Esophagus squamous epithelium (tissue), 5 donors: ENCODE results near the gene STMP1. TPM values are rescaled to one million over a fixed set of nuclear protein-coding genes. Genes with fewer than 3 reads are reported as not detected.
"Not testable (repeated sequence)": the region's sequence is repeated elsewhere in the genome, so short reads cannot be mapped to it uniquely, and the experiment has no call there.

Experiments used
- DNase-seq: peaks from one replicate; lab custom pipeline; 2025; lab: John Stamatoyannopoulos, UW
- H3K27ac ChIP-seq, 4 donors: fragments of 200-600 bp; sonication (generic); one replicate each; pipeline ENCODE4 v1.5.1; 2016 to 2019; ENCODE audit warnings: mild to moderate bottlenecking in 1 of 4
- H3K27me3 ChIP-seq, 4 donors: fragments of 200-600 bp; sonication (generic); 1 replicate in 3 of 4; 2 replicates in 1 of 4; pipeline versions ENCODE4 v1.5.1 to v1.6.0; 2017 to 2021; ENCODE audit warnings: antibody characterized with exemption in 1 of 4
- H3K36me3 ChIP-seq, 3 donors: fragments of 200-600 bp; sonication (generic); one replicate each; pipeline ENCODE4 v1.5.1; 2016 to 2019
- H3K4me1 ChIP-seq, 3 donors: fragments of 200-600 bp; sonication (generic); one replicate each; pipeline ENCODE4 v1.5.1; 2017 to 2019
- H3K4me3 ChIP-seq, 4 donors: fragments of 200-600 bp; sonication (generic); 1 replicate in 3 of 4; 2 replicates in 1 of 4; pipeline ENCODE4 v1.5.1; 2016 to 2019; ENCODE audit warnings: mild to moderate bottlenecking in 2 of 4, moderate library complexity in 1 of 4
- H3K9me3 ChIP-seq, 3 donors: fragments of 200-600 bp; sonication (generic); one replicate each; pipeline ENCODE4 v1.5.1; 2016 to 2019
- POLR2A ChIP-seq, 4 donors: fragments of 450-650 bp; IDR thresholded peaks; one replicate each; pipeline ENCODE4 v1.6.1; 2017; ENCODE audit warnings: antibody characterized with exemption in 4 of 4, mild to moderate bottlenecking in 4 of 4, moderate library complexity in 3 of 4
- WGBS, 2 donors: methylation state at CpG; one replicate each; pipeline ENCODE4 v1.1.5; 2018; 5-methylcytosine and 5-hydroxymethylcytosine counted together
- intact Hi-C: fragments of 100-400 bp; cut with DNase I; formaldehyde crosslinking; loops from one replicate; pipeline ENCODE4 v1.15.0; 2022
- total RNA-seq, 4 donors: library from RNA; depleted of rRNA; stranded (reverse); fragments of >200 nt; gene quantifications; one replicate each; pipeline ENCODE4 v1.1.0, GENCODE V29; 2016
- TF ChIP-seq, protein P1 (sequence below), 6 experiments: fragments of 450-650 bp in 4 of 6; fragments of 200-600 bp in 2 of 6; sonication (generic) in 2 of 6; IDR thresholded peaks; one replicate each; pipeline ENCODE4 v1.5.1; 2016 to 2019; ENCODE audit warnings: antibody characterized with exemption in 6 of 6, mild to moderate bottlenecking in 4 of 6, moderate library complexity in 4 of 6
- donor health status: DM: yes; HTN: yes; CAD: no.

STMP1 gene
- total RNA-seq, 4 donors from 2014 or later, result 19.2 to 25.6 (median 23.1) TPM

DNA sequence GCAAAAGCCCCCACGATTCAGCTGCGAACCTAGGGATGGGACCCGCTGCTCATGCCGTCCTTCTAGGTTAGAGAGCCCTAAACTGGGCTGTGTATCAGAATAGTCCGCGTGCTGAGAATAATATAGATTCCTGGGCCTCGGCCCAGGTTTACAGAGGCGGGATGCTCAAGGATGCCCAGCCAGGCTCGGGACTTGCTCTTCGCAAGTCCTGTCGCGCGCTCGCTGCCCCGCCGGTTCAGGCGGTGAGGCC, 266 bp upstream of the STMP1 start:
- intact Hi-C loops, result no loop called here
- WGBS, 2 donors, result 4% methylated on average over 8 of the region's 17 CpGs; no CpG with 5 or more reads in 1 of the 2 donors
- no peak for TF ChIP-seq POLR2A (IDR thresholded peaks at IDR 0.05)
- TF ChIP-seq, protein P1, sequence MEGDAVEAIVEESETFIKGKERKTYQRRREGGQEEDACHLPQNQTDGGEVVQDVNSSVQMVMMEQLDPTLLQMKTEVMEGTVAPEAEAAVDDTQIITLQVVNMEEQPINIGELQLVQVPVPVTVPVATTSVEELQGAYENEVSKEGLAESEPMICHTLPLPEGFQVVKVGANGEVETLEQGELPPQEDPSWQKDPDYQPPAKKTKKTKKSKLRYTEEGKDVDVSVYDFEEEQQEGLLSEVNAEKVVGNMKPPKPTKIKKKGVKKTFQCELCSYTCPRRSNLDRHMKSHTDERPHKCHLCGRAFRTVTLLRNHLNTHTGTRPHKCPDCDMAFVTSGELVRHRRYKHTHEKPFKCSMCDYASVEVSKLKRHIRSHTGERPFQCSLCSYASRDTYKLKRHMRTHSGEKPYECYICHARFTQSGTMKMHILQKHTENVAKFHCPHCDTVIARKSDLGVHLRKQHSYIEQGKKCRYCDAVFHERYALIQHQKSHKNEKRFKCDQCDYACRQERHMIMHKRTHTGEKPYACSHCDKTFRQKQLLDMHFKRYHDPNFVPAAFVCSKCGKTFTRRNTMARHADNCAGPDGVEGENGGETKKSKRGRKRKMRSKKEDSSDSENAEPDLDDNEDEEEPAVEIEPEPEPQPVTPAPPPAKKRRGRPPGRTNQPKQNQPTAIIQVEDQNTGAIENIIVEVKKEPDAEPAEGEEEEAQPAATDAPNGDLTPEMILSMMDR (IDR thresholded peaks at IDR 0.05), result peak in 3 of 6 experiments; percentile 80 to 90 (median 85)
- no peak for DNase-seq
- H3K36me3 ChIP-seq, result no peaks in the 10 kb centered on the region
- H3K9me3 ChIP-seq, result no peaks in the 10 kb centered on the region
- peak overlapping the region; percentile 91 to 99 (median 96) for H3K27ac ChIP-seq
- peaks cover 7 to 47% (median 16%) of the 10 kb centered on the region in 3 donors for H3K4me1 ChIP-seq
- H3K27me3 ChIP-seq, result no peaks in the 10 kb centered on the region
- peak overlapping the region; percentile 62 to 100 (median 91) for H3K4me3 ChIP-seq

DNA sequence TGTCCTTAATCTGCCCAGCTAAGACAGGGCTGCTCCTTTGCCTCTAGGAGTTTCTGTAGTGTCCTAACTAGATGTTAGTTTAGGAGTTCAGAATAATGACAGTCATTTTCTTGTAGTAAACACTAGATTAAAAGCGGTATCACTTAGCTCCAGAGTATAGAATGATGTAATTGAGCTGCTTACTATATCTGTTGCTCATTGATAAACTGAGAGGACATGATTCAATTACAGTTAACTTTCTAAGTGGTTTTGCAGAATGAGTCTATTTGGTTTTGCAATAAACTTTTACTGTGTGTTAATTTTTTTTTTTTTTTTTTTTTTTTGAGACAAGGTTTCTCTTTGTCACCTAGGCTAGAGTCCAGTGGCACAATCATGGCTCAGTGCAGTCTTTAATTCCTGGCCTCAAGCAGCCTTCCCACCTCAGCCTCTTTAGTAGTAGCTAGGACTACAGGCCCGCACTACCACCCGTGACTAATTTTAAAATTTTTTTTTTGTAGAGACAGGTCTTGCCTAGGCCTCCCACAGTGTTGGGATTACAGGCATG, 1.8 kb downstream of the STMP1 start:
- Histone ChIP-seq H3K27ac (peak overlapping the region; percentile 47 to 99 (median 94)), H3K27me3 (no peaks in the 10 kb centered on the region), H3K36me3 (no peaks in the 10 kb centered on the region), H3K4me3 (peak overlapping the region in 1 of 4 donors; percentile 88), H3K4me1 (peaks cover 7 to 49% (median 18%) of the 10 kb centered on the region in 3 donors), H3K9me3 (no peaks in the 10 kb centered on the region)
- TF ChIP-seq, protein P1 (IDR thresholded peaks at IDR 0.05), result no peak
- no peak for TF ChIP-seq POLR2A (IDR thresholded peaks at IDR 0.05)
- no peak for DNase-seq
- intact Hi-C loops, result no loop called here
- 35 to 51% methylated on average over 3 of the region's 3 CpGs for WGBS, 2 donors

DNA sequence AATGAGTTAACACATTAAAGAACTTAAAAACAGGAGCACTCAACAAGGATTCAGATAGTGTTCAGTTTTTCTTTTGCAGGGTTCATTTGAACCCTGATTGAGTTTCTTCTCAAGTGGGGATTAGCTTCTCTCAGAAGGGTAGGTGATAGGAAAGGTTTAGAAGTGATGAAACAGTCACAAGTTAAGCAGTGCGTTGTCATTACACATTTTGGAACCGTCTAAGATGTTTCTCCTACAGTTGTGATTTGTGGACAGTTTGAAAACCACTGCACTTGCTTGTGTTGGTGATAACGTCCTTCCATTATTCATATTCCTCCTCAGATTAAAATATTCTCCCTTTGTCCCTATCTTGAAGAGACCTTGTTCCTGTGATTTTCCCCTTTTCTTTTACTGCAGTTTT, 2.7 kb downstream of the STMP1 start:
- Histone ChIP-seq H3K27ac (no peak overlapping the region), H3K4me1 (peaks cover 7 to 57% (median 20%) of the 10 kb centered on the region in 3 donors), H3K4me3 (no peak overlapping the region), H3K27me3 (no peaks in the 10 kb centered on the region), H3K36me3 (no peaks in the 10 kb centered on the region), H3K9me3 (no peaks in the 10 kb centered on the region)
- no peak for TF ChIP-seq POLR2A (IDR thresholded peaks at IDR 0.05)
- TF ChIP-seq, protein P1 (IDR thresholded peaks at IDR 0.05), result no peak
- intact Hi-C loops, result no loop called here
- WGBS, 2 donors, result 63 to 65% methylated on average over 3 of the region's 3 CpGs
- DNase-seq, result no peak

DNA sequence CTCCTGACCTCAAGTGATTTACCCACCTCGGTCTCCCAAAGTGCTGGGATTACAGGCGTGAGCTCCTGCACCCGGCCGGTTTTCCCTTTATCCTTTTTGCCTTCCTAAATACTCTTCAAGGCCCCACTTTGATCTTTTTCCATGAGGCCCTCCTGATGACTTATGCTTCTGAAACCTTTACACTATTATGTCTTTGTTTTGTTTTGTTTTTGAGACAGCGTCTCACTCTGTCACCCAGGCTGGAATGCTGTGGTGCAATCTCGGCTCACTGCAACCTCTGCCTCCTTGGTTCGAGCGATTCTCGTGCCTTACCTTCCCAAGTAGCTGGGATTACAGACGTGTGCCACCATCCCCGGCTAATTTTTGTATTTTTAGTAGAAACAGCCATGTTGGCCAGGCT, 3.8 kb downstream of the STMP1 start:
- intact Hi-C loops, result no loop called here
- H3K4me1 ChIP-seq, result peaks cover 7 to 69% (median 23%) of the 10 kb centered on the region in 3 donors

DNA sequence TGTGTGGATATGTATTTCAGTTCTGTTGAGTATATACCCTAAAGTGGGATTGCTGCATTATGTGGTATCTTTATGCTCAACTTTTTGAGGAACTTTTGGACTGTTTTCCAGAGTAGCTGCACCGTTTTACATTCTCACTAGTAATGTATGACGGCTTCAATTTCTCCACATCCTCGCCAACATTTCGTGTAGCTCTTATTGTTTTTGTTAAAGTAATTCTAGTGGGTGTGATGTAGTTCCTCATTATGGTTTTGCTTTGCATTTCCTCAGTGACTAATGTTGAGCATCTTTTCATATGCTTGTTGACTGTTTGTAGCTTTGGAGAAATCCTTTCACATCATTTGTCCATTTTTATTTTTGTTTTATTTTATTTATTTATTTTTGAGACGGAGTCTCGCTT, 4.5 kb downstream of the STMP1 start:
- Histone ChIP-seq H3K4me3 (no peak overlapping the region), H3K27ac (no peak overlapping the region), H3K9me3 (no peaks in the 10 kb centered on the region), H3K4me1 (peaks cover 6 to 71% (median 20%) of the 10 kb centered on the region in 3 donors), H3K27me3 (no peaks in the 10 kb centered on the region), H3K36me3 (no peaks in the 10 kb centered on the region)
- TF ChIP-seq POLR2A (IDR thresholded peaks at IDR 0.05), result no peak
- TF ChIP-seq, protein P1 (IDR thresholded peaks at IDR 0.05), result no peak
- no peak for DNase-seq
- WGBS, 2 donors, result 72 to 80% methylated on average over 6 of the region's 6 CpGs
- intact Hi-C loops, result no loop called here

More for the DNA sequence above, 3.8 kb downstream of the STMP1 start:
- H3K27me3 ChIP-seq, result no peaks in the 10 kb centered on the region
- H3K9me3 ChIP-seq, result no peaks in the 10 kb centered on the region
- H3K4me3 ChIP-seq, result no peak overlapping the region
- 85 to 89% methylated on average over 11 of the region's 11 CpGs for WGBS, 2 donors
- no peak overlapping the region for H3K27ac ChIP-seq
- H3K36me3 ChIP-seq, result no peaks in the 10 kb centered on the region
- TF ChIP-seq, protein P1 (IDR thresholded peaks at IDR 0.05), result no peak
- TF ChIP-seq POLR2A (IDR thresholded peaks at IDR 0.05), result no peak
- DNase-seq, result no peak

DNA sequence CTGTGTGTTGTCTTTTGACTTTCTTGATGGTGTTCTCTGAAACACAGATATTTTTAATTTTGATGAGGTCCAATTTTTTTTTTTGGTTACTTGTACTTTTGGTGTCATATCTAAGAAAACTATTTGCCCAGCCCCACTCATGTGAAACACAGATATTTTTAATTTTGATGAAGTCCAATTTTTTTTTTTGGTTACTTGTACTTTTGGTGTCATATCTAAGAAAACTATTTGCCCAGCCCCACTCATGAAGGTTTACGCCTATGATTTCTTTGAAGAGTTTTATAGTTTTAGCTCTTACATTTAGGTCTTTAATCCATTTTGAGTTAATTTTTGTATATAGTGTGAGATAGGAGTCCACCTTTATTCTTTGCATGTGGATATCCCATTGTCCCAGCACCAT, 5.3 kb downstream of the STMP1 start:
- intact Hi-C loops, DNase-seq, H3K9me3 ChIP-seq, H3K27me3 ChIP-seq, H3K4me3 ChIP-seq, H3K36me3 ChIP-seq, H3K27ac ChIP-seq: not testable (repeated sequence)
- peaks cover 3 to 76% (median 18%) of the 10 kb centered on the region in 3 donors for H3K4me1 ChIP-seq
- 100% methylated on average over 1 of the region's 1 CpG for WGBS, 2 donors

DNA sequence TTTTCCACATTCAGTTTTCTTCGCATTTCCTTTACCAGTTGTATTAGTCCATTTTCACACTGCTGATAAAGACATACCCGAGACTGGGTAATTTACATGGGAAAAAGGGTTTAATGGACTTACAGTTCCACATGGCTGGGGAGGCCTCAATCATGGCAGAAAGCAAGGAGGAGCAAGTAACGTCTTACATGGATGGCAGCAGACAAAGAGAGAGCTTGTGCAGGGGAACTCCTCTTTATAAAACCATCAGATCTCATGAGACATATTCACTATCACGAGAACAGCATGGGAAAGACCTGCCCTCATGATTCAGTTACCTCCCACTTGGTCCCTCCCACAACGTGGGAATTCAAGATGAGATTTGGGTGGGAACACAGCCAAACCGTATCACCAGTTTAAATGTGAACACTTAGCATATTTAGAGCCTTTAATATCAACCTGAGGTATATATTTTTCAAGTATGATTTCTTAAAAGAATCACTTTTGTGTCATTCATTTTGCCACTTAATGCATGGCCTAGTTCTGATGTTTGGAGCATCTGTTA, 6.6 kb downstream of the STMP1 start:
- H3K4me1 ChIP-seq, result peaks cover 0 to 79% (median 18%) of the 10 kb centered on the region in 3 donors
- H3K4me3 ChIP-seq, intact Hi-C loops, H3K27me3 ChIP-seq, H3K27ac ChIP-seq, DNase-seq, H3K36me3 ChIP-seq, H3K9me3 ChIP-seq: not testable (repeated sequence)
- WGBS, 2 donors, result 55 to 70% methylated on average over 5 to 6 of the region's 6 CpGs
